GM12892 (cell line): ENCODE results near the gene CLEC2A. TPM values are rescaled to one million over a fixed set of nuclear protein-coding genes. Genes with fewer than 3 reads are reported as not detected.
"Not testable (repeated sequence)": the region's sequence is repeated elsewhere in the genome, so short reads cannot be mapped to it uniquely, and the experiment has no call there.

Experiments
- DNase-seq: peaks from one replicate; pipeline ENCODE4 v3.0.0; 2011; ENCODE audit not compliant: insufficient read length
- FAIRE-seq: peaks from 2 replicates; lab custom pipeline; 2011; peaks lifted over from hg19 to GRCh38; lab: Jason Lieb, UNC
- POLR2A ChIP-seq: IDR thresholded peaks from 2 replicates; pipeline ENCODE4 v1.6.1; 2011; ENCODE audit warnings: low read depth, low read length, control low read depth
- POLR2AphosphoS5 ChIP-seq: IDR thresholded peaks from 2 replicates; pipeline ENCODE4 v1.6.1; 2011; ENCODE audit warnings: low read depth, low read length, control low read depth
- TAF1 ChIP-seq: IDR thresholded peaks from 2 replicates; pipeline ENCODE4 v1.6.1; 2011; ENCODE audit warnings: low read depth, mild to moderate bottlenecking, control low read depth, low read length, borderline replicate concordance
- polyA plus RNA-seq: library from polyadenylated mRNA; unstranded; fragments of >200 nt; gene quantifications from one replicate; pipeline ENCODE4 v1.2.1, GENCODE V29; 2012; ENCODE audit warnings: missing spikeins, inconsistent platforms; ENCODE audit not compliant: missing spikeins

The CLEC2A gene
- not detected for polyA plus RNA-seq

- TF ChIP-seq POLR2AphosphoS5 (no peak), TAF1 (no peak), POLR2A (no peak)
- FAIRE-seq (no peak), DNase-seq (no peak)
These were observed at the start of gene CLEC2A for GRCh38 chr12:9932270-9932669. TSS of gene CLEC2A (minus strand) at chr12:9932370. CDS start at chr12:9932329, 41 bp downstream.

- TF ChIP-seq POLR2A = no peak
- no peak for TF ChIP-seq TAF1
- TF ChIP-seq POLR2AphosphoS5 = no peak
- DNase-seq (no peak), FAIRE-seq (no peak)
These were observed 48.0 kb upstream of the CLEC2A start for GRCh38 chr12:9980126-9980525.

- no peak for FAIRE-seq
- TF ChIP-seq POLR2AphosphoS5 = no peak
- TF ChIP-seq TAF1 = no peak
- TF ChIP-seq POLR2A = no peak
- DNase-seq = no peak
These were observed 45.7 kb upstream of the CLEC2A start for GRCh38 chr12:9977916-9978315.

GRCh38 chr12:9976626-9977025, 44.5 kb upstream of the CLEC2A start:
- DNase-seq, FAIRE-seq: not testable (repeated sequence)

- DNase-seq = no peak
- no peak for TF ChIP-seq TAF1
- no peak for TF ChIP-seq POLR2AphosphoS5
- no peak for TF ChIP-seq POLR2A
- FAIRE-seq = no peak
These were observed 43.4 kb upstream of the CLEC2A start for GRCh38 chr12:9975614-9976013.

- not testable (repeated sequence) for DNase-seq, FAIRE-seq
These were observed 42.6 kb upstream of the CLEC2A start for GRCh38 chr12:9974731-9975130.

GRCh38 chr12:9973949-9974348, 41.8 kb upstream of the CLEC2A start:
- TF ChIP-seq POLR2AphosphoS5 (no peak), POLR2A (no peak), TAF1 (no peak)
- FAIRE-seq (no peak), DNase-seq (no peak)

- FAIRE-seq (no peak), DNase-seq (no peak)
- TF ChIP-seq POLR2A (no peak), POLR2AphosphoS5 (no peak), TAF1 (no peak)
These were observed 39.0 kb upstream of the CLEC2A start, which contains the start of gene CLEC12A for GRCh38 chr12:9971181-9971580. TSS of gene CLEC12A (plus strand) at chr12:9971409. CDS start at chr12:9971597, 188 bp downstream.

GRCh38 chr12:9969673-9970072, 37.5 kb upstream of the CLEC2A start:
- TF ChIP-seq POLR2AphosphoS5 (no peak), POLR2A (no peak), TAF1 (no peak)
- no peak for FAIRE-seq

GRCh38 chr12:9961901-9962300, 29.7 kb upstream of the CLEC2A start:
- TF ChIP-seq POLR2AphosphoS5 (no peak), TAF1 (no peak), POLR2A (no peak)
- no peak for DNase-seq

More at GRCh38 chr12:9969673-9970072, 37.5 kb upstream of the CLEC2A start:
- no peak for DNase-seq

GRCh38 chr12:9961106-9961505, 28.9 kb upstream of the CLEC2A start:
- FAIRE-seq (no peak), DNase-seq (no peak)
- TF ChIP-seq POLR2A (no peak), TAF1 (no peak), POLR2AphosphoS5 (no peak)

More at GRCh38 chr12:9961901-9962300, 29.7 kb upstream of the CLEC2A start:
- FAIRE-seq = no peak

- DNase-seq = no peak
- no peak for TF ChIP-seq POLR2AphosphoS5
- no peak for TF ChIP-seq POLR2A
- no peak for TF ChIP-seq TAF1
- FAIRE-seq = no peak
These were observed 28.4 kb upstream of the CLEC2A start for GRCh38 chr12:9960590-9960989.

GRCh38 chr12:9957834-9958233, 25.7 kb upstream of the CLEC2A start:
- no peak for TF ChIP-seq POLR2AphosphoS5
- FAIRE-seq (no peak), DNase-seq (no peak)

GRCh38 chr12:9952954-9953729, 21.0 kb upstream of the CLEC2A start:
- DNase-seq, FAIRE-seq: not testable (repeated sequence)
